ENCODE measurements around the gene SEC61A1.

Gene SEC61A1

DNA sequence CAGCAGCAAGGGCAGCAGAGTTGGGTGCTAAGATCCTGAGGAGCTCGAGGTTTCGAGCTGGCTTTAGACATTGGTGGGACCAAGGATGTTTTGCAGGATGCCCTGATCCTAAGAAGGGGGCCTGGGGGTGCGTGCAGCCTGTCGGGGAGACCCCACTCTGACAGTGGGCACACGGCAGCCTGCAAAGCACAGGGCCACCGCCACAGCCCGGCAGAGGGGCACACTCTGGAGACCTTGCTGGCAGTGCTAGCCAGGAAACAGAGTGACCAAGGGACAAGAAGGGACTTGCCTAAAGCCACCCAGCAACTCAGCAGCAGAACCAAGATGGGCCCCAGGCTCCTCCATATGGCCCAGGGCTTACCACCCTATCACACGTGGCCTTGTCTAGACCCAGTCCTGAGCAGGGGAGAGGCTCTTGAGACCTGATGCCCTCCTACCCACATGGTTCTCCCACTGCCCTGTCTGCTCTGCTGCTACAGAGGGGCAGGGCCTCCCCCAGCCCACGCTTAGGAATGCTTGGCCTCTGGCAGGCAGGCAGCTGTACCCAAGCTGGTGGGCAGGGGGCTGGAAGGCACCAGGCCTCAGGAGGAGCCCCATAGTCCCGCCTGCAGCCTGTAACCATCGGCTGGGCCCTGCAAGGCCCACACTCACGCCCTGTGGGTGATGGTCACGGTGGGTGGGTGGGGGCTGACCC is 18.8 kb downstream of the SEC61A1 start:
- no peak overlapping the region for H3K27ac ChIP-seq (ENCODE audit: low read depth, low read length, poor library complexity, severe bottlenecking)
- H3K4me1 ChIP-seq (ENCODE audit: insufficient read depth, low read length, severe bottlenecking), result peaks cover 10% of the 10 kb centered on the region
- no peak overlapping the region for H3K4me2 ChIP-seq (ENCODE audit: low read length)
- no peak overlapping the region for H3K4me3 ChIP-seq (ENCODE audit: low read depth, low read length, poor library complexity, severe bottlenecking)
- H3K9me3 ChIP-seq (ENCODE audit: low read length), result no peaks in the 10 kb centered on the region
- no peaks in the 10 kb centered on the region for H3K27me3 ChIP-seq (ENCODE audit: insufficient read depth, low read length)
- H3K79me2 ChIP-seq (ENCODE audit: insufficient read depth, low read length), result no peaks in the 10 kb centered on the region
- no peaks in the 10 kb centered on the region for H4K20me1 ChIP-seq (ENCODE audit: insufficient read depth, low read length)
- no peaks in the 10 kb centered on the region for H3K9me2 ChIP-seq (ENCODE audit: low read depth, low read length)
- no peaks in the 10 kb centered on the region; the same call in 1 of the 2 replicates for H3F3A ChIP-seq (ENCODE audit: insufficient read depth, low read length)
- peaks cover 89% of the 10 kb centered on the region for H3K36me3 ChIP-seq (ENCODE audit: insufficient read depth, low read length)
- no peak overlapping the region for H3K9ac ChIP-seq (ENCODE audit: low read length)
- TF ChIP-seq, protein P1, sequence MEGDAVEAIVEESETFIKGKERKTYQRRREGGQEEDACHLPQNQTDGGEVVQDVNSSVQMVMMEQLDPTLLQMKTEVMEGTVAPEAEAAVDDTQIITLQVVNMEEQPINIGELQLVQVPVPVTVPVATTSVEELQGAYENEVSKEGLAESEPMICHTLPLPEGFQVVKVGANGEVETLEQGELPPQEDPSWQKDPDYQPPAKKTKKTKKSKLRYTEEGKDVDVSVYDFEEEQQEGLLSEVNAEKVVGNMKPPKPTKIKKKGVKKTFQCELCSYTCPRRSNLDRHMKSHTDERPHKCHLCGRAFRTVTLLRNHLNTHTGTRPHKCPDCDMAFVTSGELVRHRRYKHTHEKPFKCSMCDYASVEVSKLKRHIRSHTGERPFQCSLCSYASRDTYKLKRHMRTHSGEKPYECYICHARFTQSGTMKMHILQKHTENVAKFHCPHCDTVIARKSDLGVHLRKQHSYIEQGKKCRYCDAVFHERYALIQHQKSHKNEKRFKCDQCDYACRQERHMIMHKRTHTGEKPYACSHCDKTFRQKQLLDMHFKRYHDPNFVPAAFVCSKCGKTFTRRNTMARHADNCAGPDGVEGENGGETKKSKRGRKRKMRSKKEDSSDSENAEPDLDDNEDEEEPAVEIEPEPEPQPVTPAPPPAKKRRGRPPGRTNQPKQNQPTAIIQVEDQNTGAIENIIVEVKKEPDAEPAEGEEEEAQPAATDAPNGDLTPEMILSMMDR (IDR thresholded peaks at IDR 0.05; ENCODE audit: low read length), result no peak
- TF ChIP-seq EZH2 (IDR thresholded peaks at IDR 0.05; ENCODE audit: borderline replicate concordance, low read length), result no peak
- no peak overlapping the region for H2AFZ ChIP-seq (ENCODE audit: low read length)

DNA sequence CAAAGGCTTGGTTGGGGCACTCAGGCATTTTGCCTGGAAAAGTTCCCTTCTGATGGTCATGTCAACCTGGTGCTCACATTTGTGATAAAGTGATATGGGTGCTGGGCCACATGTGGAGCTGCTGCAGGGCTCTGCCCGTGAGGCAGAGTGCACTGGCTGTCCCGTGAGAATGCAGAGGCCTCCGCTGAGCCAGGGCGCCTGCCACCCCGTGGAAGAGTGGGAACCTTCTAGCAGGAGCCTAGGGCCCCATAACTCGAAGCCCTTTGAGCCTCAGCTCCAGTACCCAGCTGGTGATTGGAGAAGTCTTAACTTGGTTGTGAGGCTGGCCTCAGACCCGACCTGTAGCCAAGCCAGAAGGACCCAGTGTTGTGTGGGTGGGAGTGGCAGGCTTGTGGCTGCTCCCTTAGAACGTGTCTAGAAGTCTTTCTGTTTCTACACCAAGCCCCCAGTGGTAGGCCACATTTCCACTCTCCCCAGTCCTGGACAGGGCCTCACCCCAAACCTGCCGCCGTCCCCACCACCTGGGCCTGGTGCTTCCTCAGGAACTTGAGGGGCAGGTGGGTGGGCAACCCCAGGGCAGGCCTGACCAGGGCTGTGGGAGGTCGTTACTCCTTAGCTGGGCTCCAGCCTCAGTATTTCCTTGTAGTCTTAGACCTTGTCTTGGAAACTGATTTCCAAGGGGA is 19.7 kb downstream of the SEC61A1 start:
- H3K9me3 ChIP-seq (ENCODE audit: low read length), result no peaks in the 10 kb centered on the region
- no peaks in the 10 kb centered on the region for H3K9me2 ChIP-seq (ENCODE audit: low read depth, low read length)
- H3K4me2 ChIP-seq (ENCODE audit: low read length), result no peak overlapping the region
- H3K4me3 ChIP-seq (ENCODE audit: low read depth, low read length, poor library complexity, severe bottlenecking), result no peak overlapping the region
- no peaks in the 10 kb centered on the region; the same call in 1 of the 2 replicates for H3F3A ChIP-seq (ENCODE audit: insufficient read depth, low read length)
- H3K9ac ChIP-seq (ENCODE audit: low read length), result no peak overlapping the region
- TF ChIP-seq, protein P1 (IDR thresholded peaks at IDR 0.05; ENCODE audit: low read length), result no peak
- TF ChIP-seq EZH2 (IDR thresholded peaks at IDR 0.05; ENCODE audit: borderline replicate concordance, low read length), result no peak
- peaks cover 80% of the 10 kb centered on the region for H3K36me3 ChIP-seq (ENCODE audit: insufficient read depth, low read length)
- peaks cover 5% of the 10 kb centered on the region; the same call in 1 of the 2 replicates for H3K27me3 ChIP-seq (ENCODE audit: insufficient read depth, low read length)
- peaks cover 16% of the 10 kb centered on the region for H3K4me1 ChIP-seq (ENCODE audit: insufficient read depth, low read length, severe bottlenecking)
- H2AFZ ChIP-seq (ENCODE audit: low read length), result no peak overlapping the region
- H4K20me1 ChIP-seq (ENCODE audit: insufficient read depth, low read length), result no peaks in the 10 kb centered on the region
- no peaks in the 10 kb centered on the region for H3K79me2 ChIP-seq (ENCODE audit: insufficient read depth, low read length)
- H3K27ac ChIP-seq (ENCODE audit: low read depth, low read length, poor library complexity, severe bottlenecking), result no peak overlapping the region

DNA sequence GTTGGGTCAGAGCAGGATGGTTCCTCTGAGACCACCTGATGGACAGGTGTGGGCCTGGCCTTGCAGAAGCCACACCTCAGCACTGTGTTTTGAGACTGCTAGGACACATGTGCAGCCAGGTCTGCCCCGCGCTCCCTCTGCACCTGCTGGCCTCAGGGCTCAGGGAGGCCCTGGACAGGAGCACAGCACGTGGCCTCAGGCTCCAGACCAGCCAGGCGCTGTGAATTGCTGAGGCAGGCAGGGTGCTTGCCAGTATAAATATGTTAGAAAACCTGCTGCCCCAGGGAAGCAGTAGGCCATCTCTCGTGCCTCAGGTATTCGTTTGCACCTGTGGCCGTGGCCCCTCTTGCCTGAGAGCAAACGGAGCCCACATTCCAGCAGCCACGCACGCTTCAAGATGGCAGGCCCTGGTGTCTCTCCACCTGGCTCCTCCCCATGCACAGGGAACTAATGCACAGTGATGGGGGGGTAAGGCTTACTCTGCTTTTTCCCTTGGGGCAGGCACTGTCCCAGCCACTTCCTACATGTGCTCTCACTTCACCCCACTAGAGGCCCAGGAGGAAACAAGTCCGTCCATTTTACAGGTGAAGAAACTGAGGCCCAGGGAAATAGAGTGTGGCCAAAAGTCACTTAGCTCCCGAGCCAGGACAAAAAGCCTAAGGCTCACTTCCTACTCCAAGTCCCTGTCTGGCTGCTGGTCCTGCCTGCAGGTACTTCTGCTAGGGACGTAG is 20.4 kb downstream of the SEC61A1 start:
- no peak overlapping the region for H3K4me3 ChIP-seq (ENCODE audit: low read depth, low read length, poor library complexity, severe bottlenecking)
- H3K9me3 ChIP-seq (ENCODE audit: low read length), result no peaks in the 10 kb centered on the region
- H3K36me3 ChIP-seq (ENCODE audit: insufficient read depth, low read length), result peaks cover 73% of the 10 kb centered on the region
- no peak overlapping the region for H3K9ac ChIP-seq (ENCODE audit: low read length)
- H4K20me1 ChIP-seq (ENCODE audit: insufficient read depth, low read length), result no peaks in the 10 kb centered on the region
- H3K27ac ChIP-seq (ENCODE audit: low read depth, low read length, poor library complexity, severe bottlenecking), result no peak overlapping the region
- TF ChIP-seq, protein P1 (IDR thresholded peaks at IDR 0.05; ENCODE audit: low read length), result no peak
- TF ChIP-seq EZH2 (IDR thresholded peaks at IDR 0.05; ENCODE audit: borderline replicate concordance, low read length), result no peak
- no peaks in the 10 kb centered on the region for H3K79me2 ChIP-seq (ENCODE audit: insufficient read depth, low read length)
- no peak overlapping the region for H2AFZ ChIP-seq (ENCODE audit: low read length)
- H3K27me3 ChIP-seq (ENCODE audit: insufficient read depth, low read length), result peaks cover 5% of the 10 kb centered on the region; the same call in 1 of the 2 replicates
- H3K4me1 ChIP-seq (ENCODE audit: insufficient read depth, low read length, severe bottlenecking), result peaks cover 16% of the 10 kb centered on the region
- H3K4me2 ChIP-seq (ENCODE audit: low read length), result no peak overlapping the region
- no peaks in the 10 kb centered on the region for H3F3A ChIP-seq (ENCODE audit: insufficient read depth, low read length)
- no peaks in the 10 kb centered on the region for H3K9me2 ChIP-seq (ENCODE audit: low read depth, low read length)
